GM13976 (cell line): Measurements from ENCODE around the gene SPEF1.
"Not testable (repeated sequence)": the region's sequence is repeated elsewhere in the genome, so short reads cannot be mapped to it uniquely, and the experiment has no call there.

Source experiments
- DNase-seq: peaks from one replicate; pipeline ENCODE4 v3.0.0; 2012; ENCODE audit warnings: low spot score
- CTCF ChIP-seq: IDR thresholded peaks from 2 replicates; pipeline ENCODE4 v1.5.1; 2012; ENCODE audit warnings: borderline replicate concordance, mild to moderate bottlenecking; ENCODE audit not compliant: insufficient read depth; ENCODE audit errors: extremely low read depth, missing control alignments, control extremely low read depth
- in situ Hi-C: fragments of 300-500 bp; cut with MboI; formaldehyde crosslinking; loops from one replicate; pipeline ENCODE4 v1.12.0; 2022; ENCODE audit warnings: low sequenced_read_pairs, mixed read lengths, inconsistent platforms; ENCODE audit not compliant: unreplicated experiment

Gene SPEF1

GRCh38 chr20:3781153-3781910 is at the start of gene SPEF1:
TSS of gene SPEF1 (minus strand) at chr20:3781448. CDS start at chr20:3781287, 161 bp downstream.
- in situ Hi-C loops: no loop called here
- peak; percentile 34 for TF ChIP-seq CTCF
- DNase-seq: peak; percentile 88

- in situ Hi-C loops, DNase-seq: not testable (repeated sequence)
Observed at GRCh38 chr20:3829891-3830290, 48.6 kb upstream of the SPEF1 start.

GRCh38 chr20:3828798-3829197 is 47.5 kb upstream of the SPEF1 start:
- no peak for DNase-seq
- no peak for TF ChIP-seq CTCF
- in situ Hi-C loops: no loop called here

- peak; percentile 14 for TF ChIP-seq CTCF
- in situ Hi-C loops: no loop called here
- no peak for DNase-seq
Observed at GRCh38 chr20:3826420-3826819, 45.2 kb upstream of the SPEF1 start.

GRCh38 chr20:3825526-3825925 is 44.3 kb upstream of the SPEF1 start:
- DNase-seq: no peak
- no peak for TF ChIP-seq CTCF
- in situ Hi-C loops: no loop called here

- no peak for TF ChIP-seq CTCF
Observed at GRCh38 chr20:3823881-3824280, 42.6 kb upstream of the SPEF1 start.

GRCh38 chr20:3821996-3822395 is 40.7 kb upstream of the SPEF1 start:
- in situ Hi-C loops: no loop called here
- DNase-seq: no peak
- TF ChIP-seq CTCF: no peak

More at GRCh38 chr20:3823881-3824280, 42.6 kb upstream of the SPEF1 start:
- DNase-seq: no peak
- in situ Hi-C loops: no loop called here
